IMR-90 (cell line): ENCODE results near the gene MPP1. TPM values are rescaled to one million over a fixed set of nuclear protein-coding genes. Genes with fewer than 3 reads are reported as not detected.

Experiments
- ATAC-seq: fragments of 200-7000 bp; cut with Tn5 transposase; 2 replicates; pipeline ENCODE4 v1.9.1; 2020; ENCODE audit warnings: low read depth, mild to moderate bottlenecking, moderate library complexity
- BruUV-seq: library from RNA; stranded (reverse); fragments of 400-500 nt; replicated peaks from 2 replicates; lab custom pipeline; 2021; lab: Mats Ljungman, UMichigan
- CTCF ChIA-PET: fragments of 300-600 bp; formaldehyde crosslinking; extraction: SDS; loops from one replicate; lab custom pipeline; 2021; ENCODE audit warnings: antibody characterized with exemption; lab: Yijun Ruan, JAX
- POLR2A ChIA-PET: fragments of 300-600 bp; sonication (Branson Sonifier 250); formaldehyde crosslinking; loops from one replicate; lab custom pipeline; 2022; ENCODE audit warnings: antibody characterized with exemption; ENCODE audit not compliant: unreplicated experiment; lab: Charles Lee
- DNase-seq: peaks from one replicate; pipeline ENCODE4 v3.0.0; 2013
- H2AFZ ChIP-seq: replicated peaks from 2 replicates; pipeline ENCODE3; 2013; ENCODE audit warnings: low read length, mild to moderate bottlenecking; ENCODE audit not compliant: poor library complexity
- H2AK5ac ChIP-seq: 2 replicates; pipeline ENCODE4 v1.6.1; 2013; ENCODE audit warnings: low read depth, low read length, inconsistent platforms
- H2AK9ac ChIP-seq: replicated peaks from 2 replicates; pipeline ENCODE3; 2013; ENCODE audit warnings: mild to moderate bottlenecking, low read depth, low read length, moderate library complexity; ENCODE audit not compliant: poor library complexity
- H2BK120ac ChIP-seq: 2 replicates; pipeline ENCODE4 v1.6.1; 2013; ENCODE audit warnings: low read depth, low read length, inconsistent platforms
- H2BK15ac ChIP-seq: 3 replicates; pipeline ENCODE4 v1.6.1; 2013; ENCODE audit warnings: low read depth, low read length, inconsistent platforms
- H2BK20ac ChIP-seq: 2 replicates; pipeline ENCODE4 v1.6.1; 2013; ENCODE audit warnings: low read depth, mild to moderate bottlenecking, inconsistent platforms, low read length, moderate library complexity
- H2BK5ac ChIP-seq: 2 replicates; pipeline ENCODE4 v1.6.1; 2013; ENCODE audit warnings: mild to moderate bottlenecking, low read depth, low read length, inconsistent platforms; ENCODE audit not compliant: poor library complexity, severe bottlenecking
- H3K14ac ChIP-seq: replicated peaks from 2 replicates; pipeline ENCODE4 v1.6.1; 2013; ENCODE audit warnings: low read depth, low read length, inconsistent platforms
- H3K18ac ChIP-seq: 2 replicates; pipeline ENCODE4 v1.6.1; 2013; ENCODE audit warnings: low read depth, low read length, control low read depth
- H3K23ac ChIP-seq: 2 replicates; pipeline ENCODE4 v1.6.1; 2013; ENCODE audit warnings: low read depth, low read length, inconsistent platforms
- H3K27ac ChIP-seq: 2 replicates; pipeline ENCODE4 v1.5.1; 2013; ENCODE audit warnings: mild to moderate bottlenecking, control low read depth, low read length; ENCODE audit not compliant: insufficient read depth
- H3K27me3 ChIP-seq: 2 replicates; pipeline ENCODE4 v1.6.1; 2013; ENCODE audit warnings: low read length; ENCODE audit not compliant: control insufficient read depth, insufficient read depth
- H3K36me3 ChIP-seq: 2 replicates; pipeline ENCODE4 v1.6.1; 2013; ENCODE audit warnings: low read length, mixed read lengths; ENCODE audit not compliant: control insufficient read depth, insufficient read depth
- H3K4ac ChIP-seq: 2 replicates; pipeline ENCODE4 v1.6.1; 2013; ENCODE audit warnings: low read depth, low read length, inconsistent platforms
- H3K4me1 ChIP-seq: 2 replicates; pipeline ENCODE4 v1.6.1; 2013; ENCODE audit warnings: low read length, mixed read lengths; ENCODE audit not compliant: control insufficient read depth, insufficient read depth
- H3K4me2 ChIP-seq: 2 replicates; pipeline ENCODE4 v1.6.1; 2013; ENCODE audit warnings: low read depth, mild to moderate bottlenecking, control low read depth, low read length, moderate library complexity
- H3K4me3 ChIP-seq: 2 replicates; pipeline ENCODE4 v1.5.1; 2013; ENCODE audit warnings: low read depth, mild to moderate bottlenecking, control low read depth, low read length, moderate library complexity; ENCODE audit not compliant: insufficient read depth
- H3K56ac ChIP-seq: 2 replicates; pipeline ENCODE4 v1.6.1; 2013; ENCODE audit warnings: low read length, inconsistent platforms; ENCODE audit not compliant: insufficient read depth; ENCODE audit errors: extremely low read depth
- H3K79me1 ChIP-seq, 2 experiments: 2 replicates each; pipeline ENCODE4 v1.6.1; 2013; ENCODE audit warnings: low read length in 2 of 2, inconsistent platforms in 1 of 2, low read depth in 1 of 2
- H3K9ac ChIP-seq: 2 replicates; pipeline ENCODE4 v1.6.1; 2013; ENCODE audit warnings: low read depth, low read length, control low read depth
- H3K9me1 ChIP-seq: 2 replicates; pipeline ENCODE4 v1.6.1; 2013; ENCODE audit warnings: low read length, inconsistent platforms; ENCODE audit not compliant: insufficient read depth
- H3K9me3 ChIP-seq: 2 replicates; pipeline ENCODE4 v1.6.1; 2013; ENCODE audit warnings: low read length; ENCODE audit not compliant: control insufficient read depth, insufficient read depth
- H4K20me1 ChIP-seq: 2 replicates; pipeline ENCODE4 v1.6.1; 2013; ENCODE audit warnings: low read length, inconsistent platforms; ENCODE audit not compliant: insufficient read depth
- H4K5ac ChIP-seq: 2 replicates; pipeline ENCODE4 v1.6.1; 2013; ENCODE audit warnings: mild to moderate bottlenecking, low read depth, low read length, control low read depth
- H4K8ac ChIP-seq, 2 experiments: 2 replicates each; pipeline ENCODE4 v1.6.1; 2013; ENCODE audit warnings: low read depth in 2 of 2, low read length in 2 of 2, control low read depth in 1 of 2, inconsistent platforms in 1 of 2
- H4K91ac ChIP-seq: 2 replicates; pipeline ENCODE4 v1.6.1; 2013; ENCODE audit warnings: low read depth, low read length, inconsistent platforms; ENCODE audit not compliant: insufficient read depth
- CEBPB ChIP-seq: IDR thresholded peaks from 2 replicates; pipeline ENCODE4 v1.6.1; 2012; ENCODE audit warnings: low read depth, low read length, improper control_type of control experiment
- CHD1 ChIP-seq: IDR thresholded peaks from 2 replicates; pipeline ENCODE4 v1.6.1; 2012; ENCODE audit warnings: low read depth, low read length, improper control_type of control experiment
- NFE2L2 ChIP-seq: fragments of 150-350 bp; IDR thresholded peaks from 2 replicates; pipeline ENCODE4 v1.6.1; 2016; ENCODE audit warnings: low read depth, mild to moderate bottlenecking, low read length
- USF2 ChIP-seq: fragments of 150-350 bp; IDR thresholded peaks from 2 replicates; pipeline ENCODE4 v1.6.1; 2017; ENCODE audit warnings: mild to moderate bottlenecking, antibody characterized with exemption, low read length, low read depth
- WGBS, 2 experiments: methylation state at CpG; one replicate each; pipeline versions ENCODE4 v1.1.5 to v1.1.7; 2013; ENCODE audit warnings: missing lambda C conversion rate in 2 of 2; ENCODE audit not compliant: insufficient read length in 1 of 2; ENCODE audit errors: extremely low coverage in 2 of 2; 5-methylcytosine and 5-hydroxymethylcytosine counted together
- dilution Hi-C: fragments of 300-500 bp; cut with HindIII; formaldehyde crosslinking; loops from one replicate; pipeline ENCODE4 v1.14.3; 2018; ENCODE audit warnings: low sequenced_read_pairs; ENCODE audit not compliant: unreplicated experiment
- in situ Hi-C: fragments of 300-500 bp; cut with MboI; formaldehyde crosslinking; loops from 3 replicates; pipeline ENCODE4 v1.14.3; 2019; ENCODE audit warnings: low sequenced_read_pairs, inconsistent platforms, mixed read lengths
- intact Hi-C: fragments of 100-400 bp; cut with micrococcal nuclease; formaldehyde crosslinking; loops from 2 replicates; pipeline ENCODE4 v1.10.0; 2022
- polyA plus RNA-seq, 3 experiments: library from polyadenylated mRNA; depleted of rRNA; stranded (reverse); fragments of >200 nt; gene quantifications; 2 replicates each; pipeline ENCODE4 v1.2.3, GENCODE V29; 2012; ENCODE audit warnings: low replicate concordance in 1 of 3
- total RNA-seq: library from RNA; depleted of rRNA; stranded (reverse); fragments of >200 nt; gene quantifications from 2 replicates; pipeline ENCODE4 v1.2.3, GENCODE V29; 2012

Gene MPP1
- total and polyA plus RNA-seq, 2 of the 4 experiments (the other 2 are of a cell fraction): 35.2 to 43.0 TPM

- 0 out of 2 replicates have a peak, but pooled peaks have one; percentile 8 for ATAC-seq
- TF ChIP-seq CEBPB: peak; percentile 63
- TF ChIP-seq CHD1: no peak
- TF ChIP-seq USF2: no peak
- no peak for TF ChIP-seq NFE2L2
- no CpG with 5 or more reads among the region's 1 CpG for WGBS, 2 experiments
- Histone ChIP-seq H3K27me3 (no peaks in the 10 kb centered on the region), H2BK120ac (no peak overlapping the region), H4K91ac (no peak overlapping the region), H3K23ac (no peak overlapping the region), H2BK20ac (no peak overlapping the region), H4K20me1 (no peaks in the 10 kb centered on the region), H4K5ac (no peak overlapping the region), H2AK5ac (no peak overlapping the region), H3K56ac (no peak overlapping the region), H3K79me1 (no peaks in the 10 kb centered on the region), H2AFZ (no peak overlapping the region), H3K4ac (no peak overlapping the region), H3K18ac (no peak overlapping the region), H3K4me3 (no peak overlapping the region), H2BK5ac (no peak overlapping the region), H3K9me3 (no peaks in the 10 kb centered on the region), H3K4me2 (no peak overlapping the region), H3K14ac (no peak overlapping the region), H3K27ac (no peak overlapping the region), H3K4me1 (no peaks in the 10 kb centered on the region), H2BK15ac (no peak overlapping the region), H2AK9ac (no peak overlapping the region), H3K36me3 (no peaks in the 10 kb centered on the region), H3K9me1 (peaks cover 3% of the 10 kb centered on the region; the same call in 1 of the 2 replicates), H4K8ac (no peak overlapping the region), H3K9ac (no peak overlapping the region)
- BruUV-seq: no TSS peak
- CTCF ChIA-PET: no interaction called here
- in situ Hi-C loops (no loop called here), intact Hi-C loops (loop anchor here (1.0 kb wide), 1 partner anchor 40 kb away; no protein-coding TSS in a partner anchor), dilution Hi-C loops (no loop called here)
- DNase-seq: peak; percentile 17
- POLR2A ChIA-PET: no interaction called here
Observed at GRCh38 chrX:154809939-154810665, 4.8 kb upstream of the MPP1 start.
